GM18907 (cell line): ENCODE measurements around the gene GDPD3.

Experiments
- ATAC-seq: cut with Tn5 transposase; IDR thresholded peaks from one replicate; pipeline ENCODE4 v1.9.1; 2021; ENCODE audit warnings: mild to moderate bottlenecking, moderate library complexity; ENCODE audit not compliant: unreplicated experiment

GDPD3 gene

GRCh38 chr16:30096105-30096861, 17.1 kb downstream of the GDPD3 start, which contains the start of gene YPEL3:
YPEL3 (minus strand) TSS chr16:30096213; CDS start chr16:30095482, 731 bp downstream.
- peak; percentile 46 for ATAC-seq

- ATAC-seq = no peak
These were observed 17.9 kb downstream of the GDPD3 start for GRCh38 chr16:30095166-30096078.

- no peak for ATAC-seq
These were observed 18.7 kb downstream of the GDPD3 start for GRCh38 chr16:30094541-30095165.

- peak; percentile 53 for ATAC-seq
These were observed 20.8 kb downstream of the GDPD3 start for GRCh38 chr16:30092373-30093010.

GRCh38 chr16:30091474-30092372, 21.6 kb downstream of the GDPD3 start, which contains the start of gene TBX6:
TBX6 (minus strand) TSS chr16:30091924; CDS start chr16:30091193, 731 bp downstream.
- ATAC-seq = peak; percentile 68

- no peak for ATAC-seq
These were observed 22.6 kb downstream of the GDPD3 start for GRCh38 chr16:30090610-30091331.

- ATAC-seq = no peak
These were observed 24.3 kb downstream of the GDPD3 start for GRCh38 chr16:30088832-30089624.

- ATAC-seq = no peak
These were observed 25.0 kb downstream of the GDPD3 start for GRCh38 chr16:30088237-30088831.

GRCh38 chr16:30087181-30087898, 26.0 kb downstream of the GDPD3 start:
- ATAC-seq = no peak

- ATAC-seq = no peak
These were observed 26.8 kb downstream of the GDPD3 start for GRCh38 chr16:30086291-30087140.

- no peak for ATAC-seq
These were observed 27.5 kb downstream of the GDPD3 start for GRCh38 chr16:30085820-30086219.

- ATAC-seq = no peak
These were observed 28.1 kb downstream of the GDPD3 start for GRCh38 chr16:30085247-30085646.

GRCh38 chr16:30084816-30085159, 28.5 kb downstream of the GDPD3 start:
- no peak for ATAC-seq

GRCh38 chr16:30084096-30084815, 29.1 kb downstream of the GDPD3 start:
- no peak for ATAC-seq

- ATAC-seq = no peak
These were observed 29.9 kb downstream of the GDPD3 start for GRCh38 chr16:30083216-30084055.
